Breast epithelium (tissue), 4 donors: Measurements from ENCODE around the gene PIAS2. TPM values are rescaled to one million over a fixed set of nuclear protein-coding genes. Genes with fewer than 3 reads are reported as not detected.

ENCODE experiments used
- DNase-seq, 2 donors: peaks; one replicate each; pipeline ENCODE4 v3.0.0-alpha.2; 2019; ENCODE audit warnings: low spot score in 2 of 2
- H3K27ac ChIP-seq, 2 donors: fragments of 200-600 bp; sonication (generic) in 1 of 2; one replicate each; pipeline ENCODE4 v1.5.1; 2016 to 2019; ENCODE audit warnings: mild to moderate bottlenecking in 1 of 2
- H3K27me3 ChIP-seq, 2 donors: fragments of 200-600 bp; sonication (generic) in 1 of 2; one replicate each; pipeline versions ENCODE4 v1.5.1 to v1.6.0; 2017 to 2019; ENCODE audit warnings: control low read depth in 1 of 2, mild to moderate bottlenecking in 1 of 2
- H3K36me3 ChIP-seq: fragments of 200-600 bp; one replicate; pipeline ENCODE4 v1.5.1; 2019
- H3K4me1 ChIP-seq, 2 donors: fragments of 200-600 bp; sonication (generic); one replicate each; pipeline ENCODE4 v1.5.1; 2016 to 2019; ENCODE audit warnings: control low read depth in 1 of 2
- H3K4me3 ChIP-seq, 3 donors: fragments of 200-600 bp; sonication (generic); 1 replicate in 2 of 3; 2 replicates in 1 of 3; pipeline ENCODE4 v1.5.1; 2016 to 2019; ENCODE audit warnings: mild to moderate bottlenecking in 3 of 3, moderate library complexity in 2 of 3
- H3K9me3 ChIP-seq, 2 donors: fragments of 200-600 bp; sonication (generic) in 1 of 2; one replicate each; pipeline ENCODE4 v1.5.1; 2016 to 2019; ENCODE audit warnings: control low read depth in 1 of 2
- CTCF ChIP-seq, 3 donors: fragments of 450-650 bp; IDR thresholded peaks; one replicate each; pipeline ENCODE4 v1.5.1; 2016 to 2017; ENCODE audit warnings: antibody characterized with exemption in 3 of 3, mild to moderate bottlenecking in 3 of 3, moderate library complexity in 3 of 3
- POLR2A ChIP-seq: fragments of 450-650 bp; IDR thresholded peaks from one replicate; pipeline ENCODE4 v1.6.1; 2016; ENCODE audit warnings: antibody characterized with exemption, mild to moderate bottlenecking, moderate library complexity
- POLR2AphosphoS5 ChIP-seq, 3 donors: sonication (generic); formaldehyde crosslinking; IDR thresholded peaks; one replicate each; pipeline ENCODE4 v1.6.1; 2017; ENCODE audit warnings: antibody characterized with exemption in 3 of 3
- intact Hi-C: fragments of 100-400 bp; cut with DNase I; formaldehyde crosslinking; loops from one replicate; pipeline ENCODE4 v1.15.1; 2023; ENCODE audit warnings: low total_unique reads
- total RNA-seq, 3 donors: library from RNA; depleted of rRNA; stranded (reverse); fragments of >200 nt; gene quantifications; one replicate each; pipeline ENCODE4 v1.1.0, GENCODE V29; 2016

PIAS2 gene
- total RNA-seq, 3 donors from 2014 or later, result 28.2 to 37.0 (median 30.6) TPM

- TF ChIP-seq POLR2AphosphoS5 (IDR thresholded peaks at IDR 0.05) (no peak), CTCF (IDR thresholded peaks at IDR 0.05) (no peak), POLR2A (no peak)
- DNase-seq, result no peak
- Histone ChIP-seq H3K9me3 (peaks cover 4 to 9% of the 10 kb centered on the region in 2 donors), H3K27me3 (no peaks in the 10 kb centered on the region), H3K4me3 (no peak overlapping the region), H3K4me1 (no peaks in the 10 kb centered on the region), H3K36me3 (no peaks in the 10 kb centered on the region), H3K27ac (no peak overlapping the region)
- intact Hi-C loops, result no loop called here
Observed at GRCh38 chr18:46894124-46894523, 23.2 kb downstream of the PIAS2 start.

- no peak overlapping the region for H3K27ac ChIP-seq
- H3K27me3 ChIP-seq, result no peaks in the 10 kb centered on the region
- no peaks in the 10 kb centered on the region for H3K4me1 ChIP-seq
- TF ChIP-seq POLR2A (no peak), POLR2AphosphoS5 (IDR thresholded peaks at IDR 0.05) (no peak), CTCF (IDR thresholded peaks at IDR 0.05) (no peak)
- no peaks in the 10 kb centered on the region for H3K36me3 ChIP-seq
- DNase-seq, result no peak
- peaks cover 11 to 17% of the 10 kb centered on the region in 2 donors for H3K9me3 ChIP-seq
- H3K4me3 ChIP-seq, result no peak overlapping the region
- intact Hi-C loops, result no loop called here
Observed at GRCh38 chr18:46893360-46893759, 23.9 kb downstream of the PIAS2 start.

- Histone ChIP-seq H3K9me3 (peaks cover 14 to 18% of the 10 kb centered on the region in 2 donors), H3K27me3 (no peaks in the 10 kb centered on the region), H3K36me3 (no peaks in the 10 kb centered on the region), H3K4me1 (no peaks in the 10 kb centered on the region), H3K27ac (no peak overlapping the region), H3K4me3 (no peak overlapping the region)
- no peak for TF ChIP-seq POLR2AphosphoS5 (IDR thresholded peaks at IDR 0.05)
- TF ChIP-seq POLR2A, result no peak
- TF ChIP-seq CTCF (IDR thresholded peaks at IDR 0.05), result no peak
- intact Hi-C loops, result no loop called here
- DNase-seq, result no peak
Observed at GRCh38 chr18:46892842-46893241, 24.5 kb downstream of the PIAS2 start.

- intact Hi-C loops, result no loop called here
- Histone ChIP-seq H3K4me1 (no peaks in the 10 kb centered on the region), H3K27me3 (no peaks in the 10 kb centered on the region), H3K27ac (no peak overlapping the region), H3K9me3 (peaks cover 14 to 18% of the 10 kb centered on the region in 2 donors), H3K36me3 (no peaks in the 10 kb centered on the region), H3K4me3 (no peak overlapping the region)
- TF ChIP-seq CTCF (IDR thresholded peaks at IDR 0.05), result no peak
- no peak for DNase-seq
Observed at GRCh38 chr18:46891742-46892214, 25.5 kb downstream of the PIAS2 start.

- Histone ChIP-seq H3K4me1 (no peaks in the 10 kb centered on the region), H3K9me3 (peaks cover 14 to 18% of the 10 kb centered on the region in 2 donors), H3K4me3 (no peak overlapping the region), H3K27ac (no peak overlapping the region), H3K27me3 (no peaks in the 10 kb centered on the region), H3K36me3 (no peaks in the 10 kb centered on the region)
- TF ChIP-seq CTCF (IDR thresholded peaks at IDR 0.05) (no peak), POLR2A (no peak), POLR2AphosphoS5 (IDR thresholded peaks at IDR 0.05) (no peak)
- intact Hi-C loops, result no loop called here
- no peak for DNase-seq
Observed at GRCh38 chr18:46888965-46889364, 28.3 kb downstream of the PIAS2 start.
